Nephron (organoid): ENCODE measurements around the gene BICC1.
A peak's percentile ranks its signal among the peaks of the same experiment; 100 is the strongest.

ENCODE experiments used
- H3K27ac Mint-ChIP-seq, 3 experiments: 2 replicates each; pipeline ENCODE4 v1.8.0; 2020; ENCODE audit warnings: mixed read lengths in 3 of 3, mild to moderate bottlenecking in 2 of 3, moderate library complexity in 1 of 3
- H3K27me3 Mint-ChIP-seq: 2 replicates; pipeline ENCODE4 v1.8.0; 2021; ENCODE audit warnings: low read depth, mild to moderate bottlenecking, moderate library complexity, mixed read lengths
- H3K36me3 Mint-ChIP-seq: 2 replicates; pipeline ENCODE4 v1.8.0; 2020; ENCODE audit warnings: low read depth, mixed read lengths
- H3K4me1 Mint-ChIP-seq: 2 replicates; pipeline ENCODE4 v1.8.0; 2020; ENCODE audit warnings: mixed read lengths
- H3K4me3 Mint-ChIP-seq, 3 experiments: 2 replicates each; pipeline ENCODE4 v1.8.0; 2020; ENCODE audit warnings: mild to moderate bottlenecking in 3 of 3, mixed read lengths in 3 of 3, moderate library complexity in 2 of 3
- H3K9me3 Mint-ChIP-seq: 2 replicates; pipeline ENCODE4 v1.8.0; 2020; ENCODE audit warnings: mixed read lengths
- TF ChIP-seq, protein P1 (sequence below), 3 experiments: fragments of 200-600 bp; sonication (generic); IDR thresholded peaks; one replicate each; pipeline ENCODE4 v1.5.0; 2021; ENCODE audit warnings: antibody characterized with exemption in 3 of 3; ENCODE audit not compliant: unreplicated experiment in 3 of 3

The BICC1 gene

DNA sequence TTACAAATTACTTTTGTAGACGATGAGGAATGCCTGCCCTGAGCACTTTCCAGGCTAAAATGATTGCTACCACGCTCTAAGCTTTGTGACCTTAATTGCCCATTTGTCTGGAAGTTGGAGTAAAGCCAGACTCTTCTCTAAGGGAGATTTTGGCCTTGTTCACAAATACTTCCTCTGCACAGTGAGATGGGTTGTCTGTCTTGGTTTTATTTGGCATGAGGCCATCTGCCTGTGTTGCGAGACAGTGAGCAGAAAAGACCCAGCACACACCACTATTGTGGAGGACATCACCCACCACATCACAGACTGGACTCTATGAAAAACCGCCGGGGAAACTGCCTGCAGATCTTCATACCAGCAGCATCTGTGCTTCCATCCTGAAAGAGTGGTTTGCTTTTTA is 138.4 kb downstream of the BICC1 start:
- TF ChIP-seq, protein P1, sequence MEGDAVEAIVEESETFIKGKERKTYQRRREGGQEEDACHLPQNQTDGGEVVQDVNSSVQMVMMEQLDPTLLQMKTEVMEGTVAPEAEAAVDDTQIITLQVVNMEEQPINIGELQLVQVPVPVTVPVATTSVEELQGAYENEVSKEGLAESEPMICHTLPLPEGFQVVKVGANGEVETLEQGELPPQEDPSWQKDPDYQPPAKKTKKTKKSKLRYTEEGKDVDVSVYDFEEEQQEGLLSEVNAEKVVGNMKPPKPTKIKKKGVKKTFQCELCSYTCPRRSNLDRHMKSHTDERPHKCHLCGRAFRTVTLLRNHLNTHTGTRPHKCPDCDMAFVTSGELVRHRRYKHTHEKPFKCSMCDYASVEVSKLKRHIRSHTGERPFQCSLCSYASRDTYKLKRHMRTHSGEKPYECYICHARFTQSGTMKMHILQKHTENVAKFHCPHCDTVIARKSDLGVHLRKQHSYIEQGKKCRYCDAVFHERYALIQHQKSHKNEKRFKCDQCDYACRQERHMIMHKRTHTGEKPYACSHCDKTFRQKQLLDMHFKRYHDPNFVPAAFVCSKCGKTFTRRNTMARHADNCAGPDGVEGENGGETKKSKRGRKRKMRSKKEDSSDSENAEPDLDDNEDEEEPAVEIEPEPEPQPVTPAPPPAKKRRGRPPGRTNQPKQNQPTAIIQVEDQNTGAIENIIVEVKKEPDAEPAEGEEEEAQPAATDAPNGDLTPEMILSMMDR (IDR thresholded peaks at IDR 0.05; ENCODE audit: unreplicated experiment in 3 of 3) = no peak
- Mint-ChIP-seq H3K4me3 (peak overlapping the region in 2 of 3 experiments; percentile 34 to 71), H3K9me3 (peaks cover 3% of the 10 kb centered on the region), H3K36me3 (peaks cover 8% of the 10 kb centered on the region), H3K27ac (peak overlapping the region; percentile 89 to 98 (median 94)), H3K27me3 (no peaks in the 10 kb centered on the region), H3K4me1 (peaks cover 61% of the 10 kb centered on the region)

DNA sequence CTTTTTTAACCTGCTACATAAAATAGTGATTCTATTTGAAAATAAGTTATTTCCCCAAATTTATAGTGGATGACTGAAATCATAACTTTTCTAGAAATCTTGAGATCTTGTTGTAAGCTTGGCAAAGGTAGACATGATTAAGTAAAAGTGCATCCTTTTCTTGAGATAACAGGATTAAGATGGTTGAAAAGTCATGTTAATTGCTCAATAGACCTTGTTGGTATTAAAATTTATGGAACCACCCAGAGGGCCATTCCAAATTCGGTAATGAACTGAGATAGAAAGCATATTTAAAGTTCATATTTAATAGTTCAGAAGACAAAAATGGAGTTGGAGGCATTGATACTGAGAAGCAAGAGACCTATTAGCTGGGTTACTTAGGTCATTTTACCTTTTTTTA is 139.1 kb downstream of the BICC1 start:
- H3K9me3 Mint-ChIP-seq = peaks cover 6% of the 10 kb centered on the region
- peak overlapping the region; percentile 89 to 98 (median 94) for H3K27ac Mint-ChIP-seq
- TF ChIP-seq, protein P1 (IDR thresholded peaks at IDR 0.05; ENCODE audit: unreplicated experiment in 3 of 3) = no peak
- peaks cover 10% of the 10 kb centered on the region for H3K36me3 Mint-ChIP-seq
- H3K27me3 Mint-ChIP-seq = no peaks in the 10 kb centered on the region
- H3K4me1 Mint-ChIP-seq = peaks cover 54% of the 10 kb centered on the region
- H3K4me3 Mint-ChIP-seq = peak overlapping the region in 1 of 3 experiments; percentile 23

DNA sequence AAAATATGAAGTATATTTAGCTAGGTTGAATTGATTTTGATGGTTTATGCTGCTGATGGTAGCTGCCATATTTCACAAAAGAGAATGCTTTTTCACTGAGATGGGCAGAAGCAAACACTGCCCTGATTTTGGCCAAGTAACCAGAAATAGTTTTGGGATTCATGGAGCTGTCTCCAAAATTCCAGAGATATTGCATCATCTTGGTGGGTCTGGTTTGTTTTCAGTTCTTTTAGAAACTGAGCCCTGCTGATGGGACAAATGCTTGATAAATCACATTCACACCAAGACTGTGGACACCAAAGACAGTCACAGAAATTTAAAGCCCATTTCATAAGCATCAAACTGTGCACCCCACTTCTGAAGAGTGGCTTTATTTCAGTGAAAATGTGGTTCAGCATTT is 140.5 kb downstream of the BICC1 start:
- peaks cover 15% of the 10 kb centered on the region for H3K36me3 Mint-ChIP-seq
- TF ChIP-seq, protein P1 (IDR thresholded peaks at IDR 0.05; ENCODE audit: unreplicated experiment in 3 of 3) = no peak
- H3K4me3 Mint-ChIP-seq = no peak overlapping the region
- H3K4me1 Mint-ChIP-seq = peaks cover 41% of the 10 kb centered on the region
- no peaks in the 10 kb centered on the region for H3K27me3 Mint-ChIP-seq
- peaks cover 12% of the 10 kb centered on the region for H3K9me3 Mint-ChIP-seq
- H3K27ac Mint-ChIP-seq = no peak overlapping the region

DNA sequence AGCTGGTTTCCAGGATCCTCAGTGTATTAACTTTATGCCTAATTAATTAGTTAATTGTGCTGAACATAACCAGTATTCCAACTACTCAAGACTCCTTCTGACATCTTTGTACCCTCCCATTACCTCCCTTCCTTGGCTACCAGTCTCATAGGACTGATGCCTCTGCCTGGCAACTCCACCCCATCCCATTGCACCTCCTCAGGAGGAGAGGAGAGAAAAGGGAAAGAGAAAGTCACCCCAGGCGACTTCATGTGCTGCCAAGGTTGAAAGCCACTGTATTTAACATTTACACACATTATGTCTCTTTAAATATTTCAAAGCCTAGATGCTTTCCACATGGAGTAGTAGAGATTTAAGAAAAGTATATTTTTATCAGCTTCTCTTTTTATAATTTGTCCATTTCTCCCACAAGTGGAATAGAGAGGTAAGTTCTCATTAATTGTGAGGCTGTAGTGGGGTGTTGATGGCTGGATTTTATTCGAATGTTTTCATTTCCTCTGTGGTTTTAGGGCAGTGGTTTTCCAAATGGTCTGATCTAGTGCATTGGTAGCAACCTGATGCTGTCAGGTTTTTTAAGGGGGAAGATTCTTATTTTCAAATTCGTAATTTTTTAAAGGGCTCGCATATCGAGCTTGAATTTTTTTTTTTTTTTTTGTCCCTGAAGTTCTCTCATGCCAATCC is 148.0 kb downstream of the BICC1 start:
- no peaks in the 10 kb centered on the region for H3K4me1 Mint-ChIP-seq
- H3K36me3 Mint-ChIP-seq = peaks cover 29% of the 10 kb centered on the region
- no peak overlapping the region for H3K4me3 Mint-ChIP-seq
- H3K27me3 Mint-ChIP-seq = no peaks in the 10 kb centered on the region
- peaks cover 34% of the 10 kb centered on the region for H3K9me3 Mint-ChIP-seq
- TF ChIP-seq, protein P1 (IDR thresholded peaks at IDR 0.05; ENCODE audit: unreplicated experiment in 3 of 3) = no peak
- H3K27ac Mint-ChIP-seq = no peak overlapping the region

DNA sequence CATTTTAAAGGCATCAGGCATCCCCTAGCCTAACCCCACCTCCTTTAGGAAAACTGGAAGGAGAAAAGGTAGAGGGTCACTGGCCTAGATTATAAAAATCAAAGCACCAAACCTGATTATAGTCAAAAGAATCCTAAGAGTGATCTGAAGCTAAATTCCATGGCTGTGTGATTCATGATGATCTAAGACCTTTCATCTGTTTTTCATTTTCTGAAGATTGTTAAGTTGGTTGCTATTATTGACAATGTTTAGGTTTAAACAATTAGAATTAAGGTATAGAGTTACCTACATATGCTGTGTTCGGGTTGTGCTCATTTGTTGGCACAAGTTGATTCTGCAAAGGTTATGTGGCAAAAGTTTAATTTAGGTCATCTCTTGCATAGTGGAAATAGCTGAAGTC is 148.7 kb downstream of the BICC1 start:
- TF ChIP-seq, protein P1 (IDR thresholded peaks at IDR 0.05; ENCODE audit: unreplicated experiment in 3 of 3) = no peak
- Mint-ChIP-seq H3K27ac (no peak overlapping the region), H3K27me3 (no peaks in the 10 kb centered on the region), H3K4me1 (peaks cover 3% of the 10 kb centered on the region), H3K4me3 (no peak overlapping the region), H3K9me3 (peaks cover 34% of the 10 kb centered on the region), H3K36me3 (peaks cover 26% of the 10 kb centered on the region)

DNA sequence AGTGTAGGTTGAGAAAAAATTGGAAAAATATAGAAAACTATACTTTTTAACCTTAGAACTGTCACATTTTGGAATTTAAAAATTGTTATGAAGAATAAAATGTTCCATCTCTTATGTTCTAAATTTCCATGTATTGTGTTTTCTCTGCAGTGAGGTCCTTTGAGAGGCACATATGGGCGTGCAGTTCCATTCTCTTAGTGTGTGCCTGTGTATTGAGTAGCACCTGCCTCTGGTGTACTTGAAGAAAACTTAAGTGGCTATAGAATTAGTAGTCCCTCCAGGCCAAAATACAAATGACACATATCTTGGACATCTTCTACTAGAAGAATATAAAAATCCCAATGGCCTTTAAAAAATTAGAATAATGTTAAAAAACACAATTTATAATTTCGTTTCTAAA is 149.2 kb downstream of the BICC1 start:
- peaks cover 22% of the 10 kb centered on the region for H3K36me3 Mint-ChIP-seq
- peaks cover 30% of the 10 kb centered on the region for H3K9me3 Mint-ChIP-seq
- H3K4me3 Mint-ChIP-seq = no peak overlapping the region
- peaks cover 8% of the 10 kb centered on the region for H3K4me1 Mint-ChIP-seq
- no peak overlapping the region for H3K27ac Mint-ChIP-seq
- H3K27me3 Mint-ChIP-seq = no peaks in the 10 kb centered on the region
- TF ChIP-seq, protein P1 (IDR thresholded peaks at IDR 0.05; ENCODE audit: unreplicated experiment in 3 of 3) = no peak
